ENCODE measurements around the gene GALNT14.

GALNT14 gene

DNA sequence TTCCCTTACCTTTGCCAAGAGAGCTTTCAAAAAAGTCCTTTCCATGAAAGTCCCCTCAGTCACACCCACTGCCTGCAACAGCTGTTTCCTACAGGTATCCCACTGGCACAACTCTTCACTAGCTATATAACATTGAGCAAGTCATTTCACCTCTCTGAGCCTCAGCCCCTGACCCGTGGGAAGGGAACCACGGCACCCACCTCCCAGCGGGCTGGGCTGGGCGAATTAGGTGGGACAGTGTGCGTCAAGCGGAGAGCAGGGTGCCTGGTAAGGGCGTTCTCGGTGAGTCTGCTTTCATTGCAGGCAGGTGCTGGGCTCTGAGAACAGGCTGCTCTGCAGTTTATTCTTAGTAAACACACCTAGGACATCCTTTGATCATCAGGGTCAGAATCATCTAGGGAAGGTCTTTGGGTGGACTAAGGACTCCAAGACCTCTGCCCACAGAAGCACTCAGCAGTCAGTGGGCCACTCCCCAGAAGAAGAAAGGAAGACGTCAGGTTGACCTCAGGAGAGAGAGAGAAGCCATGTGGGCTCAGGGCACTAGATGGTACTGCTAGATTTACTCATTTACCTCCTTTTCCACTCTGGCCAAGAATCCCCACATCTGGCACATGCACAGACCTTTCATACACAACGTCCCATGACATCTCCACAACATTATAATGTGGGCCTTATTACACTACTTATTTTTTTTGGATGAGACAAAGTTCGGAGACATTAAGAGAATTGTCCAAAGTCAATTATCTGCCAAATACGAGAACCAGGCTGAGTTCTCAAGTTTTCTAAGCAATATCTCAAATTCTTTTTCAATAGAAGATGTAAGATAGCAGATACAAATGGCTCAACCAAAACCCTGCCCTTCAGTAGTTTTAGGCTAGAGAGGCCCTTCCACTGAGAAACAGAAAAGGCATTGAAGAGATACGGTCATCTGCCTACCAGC lies 79.9 kb downstream of the GALNT14 start:
- Histone ChIP-seq H3K4me1 (ENCODE audit: control insufficient read depth, insufficient read depth, low read length) (peaks cover 3% of the 10 kb centered on the region), H3K4me3 (ENCODE audit: low read length in 2 of 2) (no peak overlapping the region), H3K27me3 (ENCODE audit: control insufficient read depth in 1 of 2, insufficient read depth in 2 of 2, low read length in 2 of 2) (no peaks in the 10 kb centered on the region), H3K36me3 (ENCODE audit: control insufficient read depth in 2 of 2, insufficient read depth in 2 of 2, low read length in 2 of 2) (no peaks in the 10 kb centered on the region), H3K9me3 (ENCODE audit: control insufficient read depth in 2 of 2, low read length in 2 of 2) (no peaks in the 10 kb centered on the region), H3K9ac (ENCODE audit: low read length in 2 of 2) (no peak overlapping the region), H3K27ac (ENCODE audit: low read length) (no peak overlapping the region)

DNA sequence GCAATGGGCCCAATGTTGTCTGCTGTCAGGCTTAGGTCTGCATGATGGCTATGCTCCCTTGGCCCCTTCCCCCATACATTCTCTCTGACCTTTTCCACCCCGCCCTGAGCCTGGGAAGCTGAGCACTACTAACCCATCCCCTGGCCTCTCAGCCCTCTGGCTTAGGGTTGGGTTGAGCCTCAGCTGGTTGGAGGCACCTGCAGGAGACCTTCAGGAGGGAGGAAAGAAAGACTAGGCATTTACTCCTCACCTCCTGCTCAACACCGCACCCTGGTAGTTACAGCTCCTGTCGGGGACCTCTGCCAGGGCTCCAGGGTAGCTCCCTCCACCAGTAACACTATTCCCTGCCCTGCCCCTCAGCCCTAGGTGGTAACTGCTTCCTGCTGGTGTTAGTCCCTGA lies 80.5 kb downstream of the GALNT14 start:
- Histone ChIP-seq H3K36me3 (ENCODE audit: control insufficient read depth in 2 of 2, insufficient read depth in 2 of 2, low read length in 2 of 2) (no peaks in the 10 kb centered on the region), H3K27ac (ENCODE audit: low read length) (no peak overlapping the region), H3K27me3 (ENCODE audit: control insufficient read depth in 1 of 2, insufficient read depth in 2 of 2, low read length in 2 of 2) (no peaks in the 10 kb centered on the region), H3K4me1 (ENCODE audit: control insufficient read depth, insufficient read depth, low read length) (peaks cover 3% of the 10 kb centered on the region), H3K4me3 (ENCODE audit: low read length in 2 of 2) (no peak overlapping the region), H3K9ac (ENCODE audit: low read length in 2 of 2) (no peak overlapping the region), H3K9me3 (ENCODE audit: control insufficient read depth in 2 of 2, low read length in 2 of 2) (no peaks in the 10 kb centered on the region)

GRCh38 chr2:31055938-31056337 lies 82.3 kb downstream of the GALNT14 start:
- H3K4me1 ChIP-seq (ENCODE audit: control insufficient read depth, insufficient read depth, low read length), result peaks cover 3% of the 10 kb centered on the region
- no peaks in the 10 kb centered on the region for H3K36me3 ChIP-seq (ENCODE audit: control insufficient read depth in 2 of 2, insufficient read depth in 2 of 2, low read length in 2 of 2)
- no peaks in the 10 kb centered on the region for H3K9me3 ChIP-seq (ENCODE audit: control insufficient read depth in 2 of 2, low read length in 2 of 2)
- no peak overlapping the region for H3K9ac ChIP-seq (ENCODE audit: low read length in 2 of 2)
- no peaks in the 10 kb centered on the region for H3K27me3 ChIP-seq (ENCODE audit: control insufficient read depth in 1 of 2, insufficient read depth in 2 of 2, low read length in 2 of 2)
- H3K27ac ChIP-seq (ENCODE audit: low read length), result no peak overlapping the region
- H3K4me3 ChIP-seq (ENCODE audit: low read length in 2 of 2), result no peak overlapping the region

GRCh38 chr2:31054842-31055388 lies 83.3 kb downstream of the GALNT14 start:
- Histone ChIP-seq H3K9me3 (ENCODE audit: control insufficient read depth in 2 of 2, low read length in 2 of 2) (no peaks in the 10 kb centered on the region), H3K27me3 (ENCODE audit: control insufficient read depth in 1 of 2, insufficient read depth in 2 of 2, low read length in 2 of 2) (no peaks in the 10 kb centered on the region), H3K27ac (ENCODE audit: low read length) (no peak overlapping the region), H3K4me3 (ENCODE audit: low read length in 2 of 2) (no peak overlapping the region), H3K9ac (ENCODE audit: low read length in 2 of 2) (no peak overlapping the region), H3K4me1 (ENCODE audit: control insufficient read depth, insufficient read depth, low read length) (peaks cover 3% of the 10 kb centered on the region), H3K36me3 (ENCODE audit: control insufficient read depth in 2 of 2, insufficient read depth in 2 of 2, low read length in 2 of 2) (no peaks in the 10 kb centered on the region)

DNA sequence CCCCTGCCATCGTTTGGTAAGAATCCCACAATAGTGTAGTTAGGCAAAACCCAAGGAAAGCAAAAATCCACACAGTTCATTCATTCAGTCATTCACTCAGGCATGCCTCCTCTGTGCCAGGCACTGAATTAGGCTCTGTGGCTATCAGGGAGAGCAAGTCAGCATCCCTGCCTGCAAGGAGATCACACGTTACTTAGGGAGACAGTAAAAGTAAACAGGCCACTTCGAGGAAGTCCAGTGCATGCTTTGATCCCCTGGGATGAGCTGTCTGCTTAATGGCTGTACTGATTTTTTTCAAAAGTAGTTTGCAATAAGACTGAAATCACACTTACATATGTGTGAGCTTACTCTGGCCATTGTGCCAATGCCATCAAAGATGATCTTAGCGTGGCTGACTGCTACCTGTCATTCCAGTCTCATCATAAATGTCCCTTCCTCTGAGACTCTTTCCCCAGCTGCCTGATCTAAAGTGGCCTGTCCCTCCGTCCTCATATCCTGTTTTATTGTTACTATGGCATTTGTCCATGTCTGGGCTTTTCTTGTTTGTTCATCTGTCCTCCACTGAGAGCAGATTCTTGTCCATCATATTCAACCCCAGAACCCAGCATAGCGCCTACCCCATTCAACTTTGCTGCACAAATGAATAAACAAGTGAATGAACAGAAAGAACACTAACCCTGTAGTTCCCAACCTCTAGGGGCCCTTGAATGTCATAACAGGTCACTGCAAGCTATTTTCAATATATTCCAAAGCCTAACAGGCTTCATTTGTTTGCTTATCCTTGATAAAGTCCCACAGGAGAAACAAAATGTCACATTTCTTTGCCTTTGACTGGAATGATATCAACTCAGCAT lies 84.1 kb downstream of the GALNT14 start:
- Histone ChIP-seq H3K27ac (ENCODE audit: low read length) (no peak overlapping the region), H3K27me3 (ENCODE audit: control insufficient read depth in 1 of 2, insufficient read depth in 2 of 2, low read length in 2 of 2) (no peaks in the 10 kb centered on the region), H3K9me3 (ENCODE audit: control insufficient read depth in 2 of 2, low read length in 2 of 2) (no peaks in the 10 kb centered on the region), H3K9ac (ENCODE audit: low read length in 2 of 2) (no peak overlapping the region), H3K4me1 (ENCODE audit: control insufficient read depth, insufficient read depth, low read length) (peaks cover 3% of the 10 kb centered on the region), H3K36me3 (ENCODE audit: control insufficient read depth in 2 of 2, insufficient read depth in 2 of 2, low read length in 2 of 2) (no peaks in the 10 kb centered on the region), H3K4me3 (ENCODE audit: low read length in 2 of 2) (no peak overlapping the region)

DNA sequence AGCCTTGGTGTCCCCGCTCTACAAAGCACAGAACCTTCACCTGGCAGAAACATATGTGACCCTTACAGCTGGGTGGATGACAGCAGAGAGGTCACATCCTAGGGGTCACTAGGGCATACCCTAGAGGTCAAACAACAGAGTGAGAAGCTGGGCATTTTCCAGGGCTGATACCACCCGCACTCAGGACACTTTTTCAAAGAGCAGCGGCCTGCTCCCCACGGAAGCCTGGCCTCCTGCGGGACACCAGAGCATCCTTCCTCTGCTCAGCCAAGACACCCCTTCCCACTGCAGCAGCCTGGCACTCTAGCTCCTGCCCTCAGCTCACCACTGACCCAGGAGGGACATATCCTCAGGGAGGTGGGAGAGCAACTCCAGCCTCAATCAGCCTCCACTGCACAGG lies 86.0 kb downstream of the GALNT14 start:
- H3K9ac ChIP-seq (ENCODE audit: low read length in 2 of 2), result no peak overlapping the region
- peaks cover 3% of the 10 kb centered on the region for H3K4me1 ChIP-seq (ENCODE audit: control insufficient read depth, insufficient read depth, low read length)
- H3K27ac ChIP-seq (ENCODE audit: low read length), result no peak overlapping the region
- no peaks in the 10 kb centered on the region for H3K36me3 ChIP-seq (ENCODE audit: control insufficient read depth in 2 of 2, insufficient read depth in 2 of 2, low read length in 2 of 2)
- H3K4me3 ChIP-seq (ENCODE audit: low read length in 2 of 2), result no peak overlapping the region
- H3K27me3 ChIP-seq (ENCODE audit: control insufficient read depth in 1 of 2, insufficient read depth in 2 of 2, low read length in 2 of 2), result no peaks in the 10 kb centered on the region
- no peaks in the 10 kb centered on the region for H3K9me3 ChIP-seq (ENCODE audit: control insufficient read depth in 2 of 2, low read length in 2 of 2)

DNA sequence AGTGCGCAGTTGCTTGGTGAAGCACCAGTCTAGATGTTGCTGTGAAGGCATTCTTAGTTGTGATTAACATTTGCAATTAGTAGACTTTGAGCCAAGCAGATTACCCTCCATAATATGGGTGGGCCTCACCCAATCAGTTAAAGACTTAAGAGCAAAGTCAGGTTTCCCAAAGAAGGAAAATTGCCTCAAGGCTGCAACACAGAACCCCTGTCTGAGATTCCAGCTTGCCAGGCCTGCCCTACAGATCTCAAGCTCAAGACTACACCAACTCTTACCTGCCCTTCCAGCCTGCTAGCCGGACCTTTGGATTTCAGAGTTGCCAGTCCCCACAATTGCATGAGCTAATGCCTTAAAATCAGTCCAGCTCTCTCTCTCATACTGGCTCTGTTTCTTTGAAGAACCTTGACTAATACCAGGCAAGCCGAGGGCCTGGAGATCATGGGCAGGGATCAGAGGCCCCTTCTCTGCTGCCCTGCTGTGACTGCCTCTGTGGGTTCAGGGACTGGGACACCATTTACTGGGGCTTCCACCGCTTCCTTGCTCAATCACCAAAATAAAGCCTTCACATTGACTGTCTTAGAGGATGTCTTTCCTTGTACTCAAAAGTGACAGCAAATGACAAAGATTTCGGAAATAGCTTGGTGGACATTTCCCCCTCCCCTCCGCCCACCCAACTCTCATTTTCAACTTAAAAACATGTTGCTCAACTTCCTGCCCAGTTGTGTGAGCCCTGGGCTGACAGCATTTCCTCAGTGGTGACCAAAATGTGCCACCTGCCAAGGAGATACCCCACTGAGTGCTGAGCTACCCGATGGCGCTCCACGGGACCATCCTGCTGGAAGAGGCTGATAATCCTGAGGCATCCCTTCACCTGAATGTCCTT lies 86.7 kb downstream of the GALNT14 start:
- Histone ChIP-seq H3K4me3 (ENCODE audit: low read length in 2 of 2) (no peak overlapping the region), H3K36me3 (ENCODE audit: control insufficient read depth in 2 of 2, insufficient read depth in 2 of 2, low read length in 2 of 2) (no peaks in the 10 kb centered on the region), H3K9me3 (ENCODE audit: control insufficient read depth in 2 of 2, low read length in 2 of 2) (no peaks in the 10 kb centered on the region), H3K4me1 (ENCODE audit: control insufficient read depth, insufficient read depth, low read length) (peaks cover 3% of the 10 kb centered on the region), H3K9ac (ENCODE audit: low read length in 2 of 2) (no peak overlapping the region), H3K27ac (ENCODE audit: low read length) (no peak overlapping the region), H3K27me3 (ENCODE audit: control insufficient read depth in 1 of 2, insufficient read depth in 2 of 2, low read length in 2 of 2) (no peaks in the 10 kb centered on the region)

- peaks cover 3% of the 10 kb centered on the region for H3K4me1 ChIP-seq (ENCODE audit: control insufficient read depth, insufficient read depth, low read length)
- no peaks in the 10 kb centered on the region for H3K27me3 ChIP-seq (ENCODE audit: control insufficient read depth in 1 of 2, insufficient read depth in 2 of 2, low read length in 2 of 2)
- no peak overlapping the region for H3K9ac ChIP-seq (ENCODE audit: low read length in 2 of 2)
- no peaks in the 10 kb centered on the region for H3K36me3 ChIP-seq (ENCODE audit: control insufficient read depth in 2 of 2, insufficient read depth in 2 of 2, low read length in 2 of 2)
- H3K27ac ChIP-seq (ENCODE audit: low read length), result no peak overlapping the region
- no peak overlapping the region for H3K4me3 ChIP-seq (ENCODE audit: low read length in 2 of 2)
- H3K9me3 ChIP-seq (ENCODE audit: control insufficient read depth in 2 of 2, low read length in 2 of 2), result no peaks in the 10 kb centered on the region
These were observed 88.2 kb downstream of the GALNT14 start for GRCh38 chr2:31049916-31050588.

DNA sequence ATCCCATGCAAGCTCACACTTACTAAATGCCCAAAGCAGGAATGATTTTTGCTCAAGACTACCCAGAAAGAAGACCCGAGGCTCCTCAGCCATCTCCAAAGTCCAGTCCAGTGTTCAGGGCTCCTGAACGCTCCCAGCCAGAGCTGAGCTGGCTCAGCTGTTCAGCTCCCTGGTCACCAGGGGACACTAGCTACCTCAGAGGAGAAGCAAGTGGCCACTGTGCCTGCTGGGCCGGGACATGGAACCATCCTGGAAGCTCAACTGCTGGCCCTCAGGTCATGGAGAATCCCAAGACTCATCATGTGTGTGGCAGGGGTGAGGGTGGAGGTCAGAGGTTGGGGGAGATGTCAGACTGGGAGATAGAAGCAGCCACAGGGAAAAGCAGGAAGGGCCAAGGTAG lies 89.0 kb downstream of the GALNT14 start:
- H3K27me3 ChIP-seq (ENCODE audit: control insufficient read depth in 1 of 2, insufficient read depth in 2 of 2, low read length in 2 of 2), result no peaks in the 10 kb centered on the region
- H3K27ac ChIP-seq (ENCODE audit: low read length), result no peak overlapping the region
- no peak overlapping the region for H3K4me3 ChIP-seq (ENCODE audit: low read length in 2 of 2)
- H3K4me1 ChIP-seq (ENCODE audit: control insufficient read depth, insufficient read depth, low read length), result peaks cover 3% of the 10 kb centered on the region
- no peaks in the 10 kb centered on the region for H3K9me3 ChIP-seq (ENCODE audit: control insufficient read depth in 2 of 2, low read length in 2 of 2)
- H3K9ac ChIP-seq (ENCODE audit: low read length in 2 of 2), result no peak overlapping the region
- no peaks in the 10 kb centered on the region for H3K36me3 ChIP-seq (ENCODE audit: control insufficient read depth in 2 of 2, insufficient read depth in 2 of 2, low read length in 2 of 2)

All from stomach smooth muscle (tissue), 2 donors.